ENCODE measurements around the gene ZNF234.
"Not testable (repeated sequence)": the region's sequence is repeated elsewhere in the genome, so short reads cannot be mapped to it uniquely, and the experiment has no call there.

The ZNF234 gene

GRCh38 chr19:44190020-44190419 is 48.7 kb downstream of the ZNF234 start:
- DNase-seq = no peak

- no peak for DNase-seq
These were observed 50.8 kb downstream of the ZNF234 start for GRCh38 chr19:44192127-44192526.

- no peak for DNase-seq
These were observed 55.4 kb downstream of the ZNF234 start for GRCh38 chr19:44196772-44197171.

GRCh38 chr19:44202470-44202869 is 61.1 kb downstream of the ZNF234 start:
- no peak for DNase-seq

GRCh38 chr19:44202974-44203373 is 61.6 kb downstream of the ZNF234 start:
- no peak for DNase-seq

- not testable (repeated sequence) for DNase-seq
These were observed 62.5 kb downstream of the ZNF234 start for GRCh38 chr19:44203877-44204276.

- DNase-seq = no peak
These were observed 63.4 kb downstream of the ZNF234 start for GRCh38 chr19:44204772-44205171.

- peak; percentile 78 to 82 for DNase-seq
These were observed 65.9 kb downstream of the ZNF234 start for GRCh38 chr19:44207126-44207803.
